HK-2 (cell line): ENCODE results near the gene LILRA6.

Source experiments
- DNase-seq: peaks from one replicate; pipeline ENCODE4 v3.0.0-alpha.2; 2018; ENCODE audit not compliant: unreplicated experiment

LILRA6 gene

GRCh38 chr19:54188215-54188871 lies 54.2 kb downstream of the LILRA6 start:
- DNase-seq: no peak

GRCh38 chr19:54186934-54187381 lies 55.6 kb downstream of the LILRA6 start:
- DNase-seq: no peak
